Lower leg skin (tissue), 4 donors: ENCODE measurements around the gene GRIN1. TPM values are rescaled to one million over a fixed set of nuclear protein-coding genes. Genes with fewer than 3 reads are reported as not detected.

ENCODE experiments used
- DNase-seq, 2 donors: peaks; one replicate each; pipeline ENCODE4 v3.0.0-alpha.2; 2019; ENCODE audit warnings: low spot score in 2 of 2
- H3K4me3 ChIP-seq: fragments of 200-600 bp; sonication (generic); 2 replicates; pipeline ENCODE4 v1.5.1; 2017; ENCODE audit warnings: mild to moderate bottlenecking, low read depth; ENCODE audit not compliant: poor library complexity, severe bottlenecking
- POLR2A ChIP-seq, 2 donors: fragments of 450-650 bp; IDR thresholded peaks; one replicate each; pipeline ENCODE4 v1.6.1; 2016 to 2017; ENCODE audit warnings: antibody characterized with exemption in 2 of 2, mild to moderate bottlenecking in 1 of 2, moderate library complexity in 1 of 2
- WGBS, 2 donors: methylation state at CpG; one replicate each; pipeline ENCODE4 v1.1.5; 2018; 5-methylcytosine and 5-hydroxymethylcytosine counted together
- intact Hi-C: fragments of 100-400 bp; cut with DNase I; formaldehyde crosslinking; loops from one replicate; pipeline ENCODE4 v1.15.0; 2023; ENCODE audit warnings: low total_unique reads
- total RNA-seq, 4 donors: library from RNA; depleted of rRNA; stranded (reverse); fragments of >200 nt; gene quantifications; one replicate each; pipeline ENCODE4 v1.1.0, GENCODE V29; 2016
- TF ChIP-seq, protein P1 (sequence below), 3 donors: fragments of 450-650 bp; IDR thresholded peaks; one replicate each; pipeline ENCODE4 v1.5.1; 2016; ENCODE audit warnings: antibody characterized with exemption in 3 of 3, mild to moderate bottlenecking in 3 of 3, moderate library complexity in 2 of 3

The GRIN1 gene
- total RNA-seq, 4 donors from 2014 or later = 0.10 to 2.4 (median 0.49) TPM; not detected in 1

DNA sequence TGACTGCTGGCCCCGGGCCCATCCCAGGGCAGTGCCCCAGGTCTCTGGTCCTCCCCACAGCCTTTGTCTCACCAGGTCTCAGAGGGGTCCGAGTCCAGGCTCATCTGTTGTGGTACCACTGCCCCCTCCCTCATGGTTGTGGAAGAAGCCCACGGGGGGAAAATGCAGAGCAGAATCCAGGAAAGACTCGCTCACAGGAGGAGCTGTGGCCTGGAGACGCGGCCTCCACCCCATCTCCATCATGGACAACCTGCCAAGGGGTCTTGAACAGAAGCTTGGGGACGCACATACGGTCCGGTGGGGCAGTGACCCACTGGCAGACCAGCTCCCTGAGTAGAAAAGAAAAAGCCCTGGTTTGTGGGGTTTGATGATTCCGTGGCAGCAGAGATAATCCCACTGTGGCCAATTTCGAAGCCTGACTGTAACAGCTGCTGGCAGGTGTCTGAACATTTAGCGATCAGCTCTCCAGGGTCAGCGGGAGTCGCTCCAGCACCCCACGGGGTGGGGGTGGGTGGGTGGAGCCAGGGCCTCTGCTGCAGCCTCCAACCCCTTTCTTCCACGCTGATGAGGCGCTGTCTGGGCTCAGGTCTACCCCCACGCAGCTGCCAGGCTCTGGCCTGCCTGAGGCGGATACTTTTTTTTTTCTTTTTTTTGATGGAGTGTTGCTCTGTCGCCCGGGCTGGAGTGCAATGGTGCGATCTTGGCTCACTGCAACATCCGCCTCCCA is 1.9 kb upstream of the GRIN1 start:
- H3K4me3 ChIP-seq = no peak overlapping the region
- intact Hi-C loops = no loop called here
- TF ChIP-seq POLR2A (IDR thresholded peaks at IDR 0.05) = no peak
- TF ChIP-seq, protein P1, sequence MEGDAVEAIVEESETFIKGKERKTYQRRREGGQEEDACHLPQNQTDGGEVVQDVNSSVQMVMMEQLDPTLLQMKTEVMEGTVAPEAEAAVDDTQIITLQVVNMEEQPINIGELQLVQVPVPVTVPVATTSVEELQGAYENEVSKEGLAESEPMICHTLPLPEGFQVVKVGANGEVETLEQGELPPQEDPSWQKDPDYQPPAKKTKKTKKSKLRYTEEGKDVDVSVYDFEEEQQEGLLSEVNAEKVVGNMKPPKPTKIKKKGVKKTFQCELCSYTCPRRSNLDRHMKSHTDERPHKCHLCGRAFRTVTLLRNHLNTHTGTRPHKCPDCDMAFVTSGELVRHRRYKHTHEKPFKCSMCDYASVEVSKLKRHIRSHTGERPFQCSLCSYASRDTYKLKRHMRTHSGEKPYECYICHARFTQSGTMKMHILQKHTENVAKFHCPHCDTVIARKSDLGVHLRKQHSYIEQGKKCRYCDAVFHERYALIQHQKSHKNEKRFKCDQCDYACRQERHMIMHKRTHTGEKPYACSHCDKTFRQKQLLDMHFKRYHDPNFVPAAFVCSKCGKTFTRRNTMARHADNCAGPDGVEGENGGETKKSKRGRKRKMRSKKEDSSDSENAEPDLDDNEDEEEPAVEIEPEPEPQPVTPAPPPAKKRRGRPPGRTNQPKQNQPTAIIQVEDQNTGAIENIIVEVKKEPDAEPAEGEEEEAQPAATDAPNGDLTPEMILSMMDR (IDR thresholded peaks at IDR 0.05) = no peak
- no peak for DNase-seq
- WGBS, 2 donors = 64 to 71% methylated on average over 23 of the region's 23 CpGs

DNA sequence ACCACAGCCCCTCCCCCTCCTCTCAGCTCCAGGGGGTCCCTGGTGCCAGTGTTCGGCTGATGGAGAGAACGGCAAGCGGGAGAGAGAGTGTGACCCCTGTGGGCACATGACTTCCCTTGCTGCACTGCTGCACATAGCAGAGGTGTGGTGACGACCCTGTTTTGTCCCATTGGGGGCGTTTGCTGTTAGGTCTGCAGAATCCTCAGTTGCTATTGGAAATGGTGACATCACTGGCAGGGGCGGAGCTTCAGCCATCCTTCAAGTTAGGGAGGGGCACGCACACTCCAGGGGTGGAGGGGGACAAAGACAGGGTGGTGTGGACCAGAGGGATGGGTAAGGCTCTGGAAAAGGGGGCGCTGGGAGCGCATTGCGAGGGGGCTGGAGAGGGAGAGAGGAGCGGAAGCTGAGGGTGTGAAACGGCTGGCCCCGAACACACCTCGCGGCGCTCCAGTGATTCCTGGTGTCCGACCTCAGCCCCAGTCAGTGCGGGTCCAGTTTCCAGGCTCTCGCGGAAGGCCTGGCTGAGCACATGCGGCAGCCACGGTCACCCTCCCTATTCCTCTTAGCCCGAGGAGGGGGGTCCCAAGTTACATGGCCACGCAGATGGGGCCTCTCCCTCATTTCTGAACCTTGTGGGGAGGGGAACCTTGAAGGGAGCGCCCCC is 764 bp upstream of the GRIN1 start:
- no peak for TF ChIP-seq POLR2A (IDR thresholded peaks at IDR 0.05)
- TF ChIP-seq, protein P1 (IDR thresholded peaks at IDR 0.05) = no peak
- intact Hi-C loops = no loop called here
- no peak for DNase-seq
- 7 to 8% methylated on average over 18 to 24 of the region's 25 CpGs for WGBS, 2 donors
- H3K4me3 ChIP-seq = no peak overlapping the region

DNA sequence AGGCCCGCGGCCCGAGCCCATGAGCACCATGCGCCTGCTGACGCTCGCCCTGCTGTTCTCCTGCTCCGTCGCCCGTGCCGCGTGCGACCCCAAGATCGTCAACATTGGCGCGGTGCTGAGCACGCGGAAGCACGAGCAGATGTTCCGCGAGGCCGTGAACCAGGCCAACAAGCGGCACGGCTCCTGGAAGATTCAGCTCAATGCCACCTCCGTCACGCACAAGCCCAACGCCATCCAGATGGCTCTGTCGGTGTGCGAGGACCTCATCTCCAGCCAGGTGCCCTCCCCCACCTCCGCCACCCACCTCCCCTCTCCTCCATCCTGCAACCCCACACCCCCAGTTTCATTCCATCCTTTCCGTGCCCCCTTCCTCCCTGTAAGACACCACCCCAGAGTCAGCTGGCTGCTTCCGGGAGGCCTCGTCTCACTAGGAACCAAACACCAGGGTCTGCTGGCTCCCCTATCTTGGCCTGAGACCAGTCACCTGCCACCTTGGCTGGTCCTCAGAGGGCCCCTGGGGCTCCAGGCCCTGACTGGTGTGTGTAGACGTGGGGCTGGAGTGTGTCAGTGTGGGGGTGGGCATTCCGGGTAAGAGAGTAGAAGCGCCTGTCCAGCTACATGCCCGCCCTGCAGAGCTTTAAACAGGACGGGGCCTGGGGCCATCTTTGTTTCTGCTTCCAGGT is 655 bp downstream of the GRIN1 start:
- no peak overlapping the region for H3K4me3 ChIP-seq
- TF ChIP-seq POLR2A (IDR thresholded peaks at IDR 0.05) = no peak
- TF ChIP-seq, protein P1 (IDR thresholded peaks at IDR 0.05) = no peak
- intact Hi-C loops = no loop called here
- 35 to 43% methylated on average over 25 to 37 of the region's 37 CpGs for WGBS, 2 donors
- DNase-seq = no peak

- TF ChIP-seq, protein P1 (IDR thresholded peaks at IDR 0.05) = no peak
- no peak for TF ChIP-seq POLR2A (IDR thresholded peaks at IDR 0.05)
- no peak overlapping the region for H3K4me3 ChIP-seq
- WGBS, 2 donors = 58 to 60% methylated on average over 26 of the region's 26 CpGs
- intact Hi-C loops = no loop called here
- DNase-seq = no peak
Measured at GRCh38 chr9:137140151-137141012, 1.4 kb downstream of the GRIN1 start.

DNA sequence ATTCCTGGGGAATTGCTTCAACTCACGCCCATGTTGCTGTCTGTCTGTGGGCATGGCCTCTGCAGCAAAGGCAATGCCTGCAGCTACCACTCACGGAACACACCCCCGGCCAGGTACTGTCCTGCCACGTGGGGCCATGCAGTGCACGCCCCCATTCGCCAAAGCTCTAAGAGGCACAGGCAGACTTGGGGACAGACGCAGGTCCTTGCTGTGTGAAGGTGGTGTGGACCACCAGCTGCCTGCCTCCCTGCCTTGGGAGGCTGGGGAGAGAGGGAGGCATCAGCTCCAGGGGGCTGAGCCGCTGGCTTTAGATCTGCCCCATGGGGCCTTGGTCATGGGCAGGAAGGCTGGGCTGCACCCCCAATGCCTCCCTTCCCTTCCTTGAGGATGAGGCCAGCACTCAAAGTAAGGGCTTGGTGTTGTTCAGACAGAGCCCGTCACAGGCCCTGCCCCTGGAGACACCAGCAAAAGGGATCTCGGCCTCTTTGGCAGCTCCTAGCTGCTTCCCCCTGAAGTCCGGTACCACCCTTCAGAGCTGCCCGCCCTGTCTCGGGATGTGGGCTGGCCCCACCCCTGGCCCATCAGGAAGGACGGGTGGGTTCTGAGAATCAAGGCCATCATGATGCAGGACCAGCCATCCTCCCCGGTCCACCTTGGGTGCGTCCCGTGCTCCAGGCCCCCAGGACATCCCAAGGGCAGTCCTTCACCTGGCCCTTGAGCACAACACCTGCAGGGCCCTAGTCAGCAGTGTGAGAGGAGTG is 2.3 kb downstream of the GRIN1 start:
- intact Hi-C loops = no loop called here
- H3K4me3 ChIP-seq = no peak overlapping the region
- 72 to 75% methylated on average over 14 to 17 of the region's 17 CpGs for WGBS, 2 donors
- no peak for DNase-seq
- TF ChIP-seq, protein P1 (IDR thresholded peaks at IDR 0.05) = no peak
- TF ChIP-seq POLR2A (IDR thresholded peaks at IDR 0.05) = no peak
